Measurements from ENCODE around the gene ASPSCR1. TPM values are rescaled to one million over a fixed set of nuclear protein-coding genes. Genes with fewer than 3 reads are reported as not detected.

The ASPSCR1 gene
- total and polyA plus RNA-seq, 2 of the 8 experiments (the other 6 are each of a cell fraction or from before 2014, with no cell fraction given): 33.3 to 43.7 TPM

DNA sequence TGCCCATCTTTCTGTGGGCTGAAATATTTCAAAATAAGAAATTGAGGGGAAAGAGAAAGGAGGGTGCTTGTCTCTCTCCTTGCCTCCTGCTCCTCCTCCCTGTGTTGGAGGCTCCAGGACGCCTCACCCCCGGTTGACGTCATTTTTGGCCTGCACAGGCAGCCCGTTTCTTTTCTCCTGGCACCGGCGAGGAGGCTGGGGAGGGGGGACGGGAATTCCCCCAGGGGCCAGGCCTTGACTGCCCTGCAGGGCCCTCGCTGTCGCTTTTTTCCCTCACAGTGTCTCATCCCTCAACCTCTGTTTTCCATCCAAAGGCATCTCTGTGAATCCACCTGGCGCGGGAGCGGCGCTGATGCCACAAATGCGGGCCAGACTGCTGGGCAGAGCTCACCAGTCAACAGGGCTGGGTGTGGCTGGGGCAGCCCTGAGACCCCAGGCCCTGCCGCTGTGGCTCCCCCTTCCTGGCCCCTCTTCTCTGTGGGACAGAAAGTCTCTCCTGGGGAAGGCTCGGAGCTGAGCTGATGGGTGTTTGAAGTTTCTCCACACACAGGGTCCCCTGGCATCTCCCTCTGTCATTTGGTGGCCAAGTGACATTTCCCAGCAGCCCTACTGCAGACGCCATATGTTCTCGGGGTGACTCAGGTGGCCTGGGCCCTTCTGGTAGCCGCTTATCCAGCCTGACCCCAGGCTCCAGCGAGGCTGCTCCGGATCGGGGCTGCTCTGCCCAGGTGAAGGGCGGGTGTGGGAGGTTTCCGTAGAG is 29.2 kb downstream of the ASPSCR1 start (continued):
- TF ChIP-seq, protein P1, sequence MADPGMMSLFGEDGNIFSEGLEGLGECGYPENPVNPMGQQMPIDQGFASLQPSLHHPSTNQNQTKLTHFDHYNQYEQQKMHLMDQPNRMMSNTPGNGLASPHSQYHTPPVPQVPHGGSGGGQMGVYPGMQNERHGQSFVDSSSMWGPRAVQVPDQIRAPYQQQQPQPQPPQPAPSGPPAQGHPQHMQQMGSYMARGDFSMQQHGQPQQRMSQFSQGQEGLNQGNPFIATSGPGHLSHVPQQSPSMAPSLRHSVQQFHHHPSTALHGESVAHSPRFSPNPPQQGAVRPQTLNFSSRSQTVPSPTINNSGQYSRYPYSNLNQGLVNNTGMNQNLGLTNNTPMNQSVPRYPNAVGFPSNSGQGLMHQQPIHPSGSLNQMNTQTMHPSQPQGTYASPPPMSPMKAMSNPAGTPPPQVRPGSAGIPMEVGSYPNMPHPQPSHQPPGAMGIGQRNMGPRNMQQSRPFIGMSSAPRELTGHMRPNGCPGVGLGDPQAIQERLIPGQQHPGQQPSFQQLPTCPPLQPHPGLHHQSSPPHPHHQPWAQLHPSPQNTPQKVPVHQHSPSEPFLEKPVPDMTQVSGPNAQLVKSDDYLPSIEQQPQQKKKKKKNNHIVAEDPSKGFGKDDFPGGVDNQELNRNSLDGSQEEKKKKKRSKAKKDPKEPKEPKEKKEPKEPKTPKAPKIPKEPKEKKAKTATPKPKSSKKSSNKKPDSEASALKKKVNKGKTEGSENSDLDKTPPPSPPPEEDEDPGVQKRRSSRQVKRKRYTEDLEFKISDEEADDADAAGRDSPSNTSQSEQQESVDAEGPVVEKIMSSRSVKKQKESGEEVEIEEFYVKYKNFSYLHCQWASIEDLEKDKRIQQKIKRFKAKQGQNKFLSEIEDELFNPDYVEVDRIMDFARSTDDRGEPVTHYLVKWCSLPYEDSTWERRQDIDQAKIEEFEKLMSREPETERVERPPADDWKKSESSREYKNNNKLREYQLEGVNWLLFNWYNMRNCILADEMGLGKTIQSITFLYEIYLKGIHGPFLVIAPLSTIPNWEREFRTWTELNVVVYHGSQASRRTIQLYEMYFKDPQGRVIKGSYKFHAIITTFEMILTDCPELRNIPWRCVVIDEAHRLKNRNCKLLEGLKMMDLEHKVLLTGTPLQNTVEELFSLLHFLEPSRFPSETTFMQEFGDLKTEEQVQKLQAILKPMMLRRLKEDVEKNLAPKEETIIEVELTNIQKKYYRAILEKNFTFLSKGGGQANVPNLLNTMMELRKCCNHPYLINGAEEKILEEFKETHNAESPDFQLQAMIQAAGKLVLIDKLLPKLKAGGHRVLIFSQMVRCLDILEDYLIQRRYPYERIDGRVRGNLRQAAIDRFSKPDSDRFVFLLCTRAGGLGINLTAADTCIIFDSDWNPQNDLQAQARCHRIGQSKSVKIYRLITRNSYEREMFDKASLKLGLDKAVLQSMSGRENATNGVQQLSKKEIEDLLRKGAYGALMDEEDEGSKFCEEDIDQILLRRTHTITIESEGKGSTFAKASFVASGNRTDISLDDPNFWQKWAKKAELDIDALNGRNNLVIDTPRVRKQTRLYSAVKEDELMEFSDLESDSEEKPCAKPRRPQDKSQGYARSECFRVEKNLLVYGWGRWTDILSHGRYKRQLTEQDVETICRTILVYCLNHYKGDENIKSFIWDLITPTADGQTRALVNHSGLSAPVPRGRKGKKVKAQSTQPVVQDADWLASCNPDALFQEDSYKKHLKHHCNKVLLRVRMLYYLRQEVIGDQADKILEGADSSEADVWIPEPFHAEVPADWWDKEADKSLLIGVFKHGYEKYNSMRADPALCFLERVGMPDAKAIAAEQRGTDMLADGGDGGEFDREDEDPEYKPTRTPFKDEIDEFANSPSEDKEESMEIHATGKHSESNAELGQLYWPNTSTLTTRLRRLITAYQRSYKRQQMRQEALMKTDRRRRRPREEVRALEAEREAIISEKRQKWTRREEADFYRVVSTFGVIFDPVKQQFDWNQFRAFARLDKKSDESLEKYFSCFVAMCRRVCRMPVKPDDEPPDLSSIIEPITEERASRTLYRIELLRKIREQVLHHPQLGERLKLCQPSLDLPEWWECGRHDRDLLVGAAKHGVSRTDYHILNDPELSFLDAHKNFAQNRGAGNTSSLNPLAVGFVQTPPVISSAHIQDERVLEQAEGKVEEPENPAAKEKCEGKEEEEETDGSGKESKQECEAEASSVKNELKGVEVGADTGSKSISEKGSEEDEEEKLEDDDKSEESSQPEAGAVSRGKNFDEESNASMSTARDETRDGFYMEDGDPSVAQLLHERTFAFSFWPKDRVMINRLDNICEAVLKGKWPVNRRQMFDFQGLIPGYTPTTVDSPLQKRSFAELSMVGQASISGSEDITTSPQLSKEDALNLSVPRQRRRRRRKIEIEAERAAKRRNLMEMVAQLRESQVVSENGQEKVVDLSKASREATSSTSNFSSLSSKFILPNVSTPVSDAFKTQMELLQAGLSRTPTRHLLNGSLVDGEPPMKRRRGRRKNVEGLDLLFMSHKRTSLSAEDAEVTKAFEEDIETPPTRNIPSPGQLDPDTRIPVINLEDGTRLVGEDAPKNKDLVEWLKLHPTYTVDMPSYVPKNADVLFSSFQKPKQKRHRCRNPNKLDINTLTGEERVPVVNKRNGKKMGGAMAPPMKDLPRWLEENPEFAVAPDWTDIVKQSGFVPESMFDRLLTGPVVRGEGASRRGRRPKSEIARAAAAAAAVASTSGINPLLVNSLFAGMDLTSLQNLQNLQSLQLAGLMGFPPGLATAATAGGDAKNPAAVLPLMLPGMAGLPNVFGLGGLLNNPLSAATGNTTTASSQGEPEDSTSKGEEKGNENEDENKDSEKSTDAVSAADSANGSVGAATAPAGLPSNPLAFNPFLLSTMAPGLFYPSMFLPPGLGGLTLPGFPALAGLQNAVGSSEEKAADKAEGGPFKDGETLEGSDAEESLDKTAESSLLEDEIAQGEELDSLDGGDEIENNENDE (IDR thresholded peaks at IDR 0.05; ENCODE audit: insufficient replicate concordance, low read length): no peak
